GM12878 (cell line): ENCODE data around the gene SYNPR. TPM values are rescaled to one million over a fixed set of nuclear protein-coding genes. Genes with fewer than 3 reads are reported as not detected.

Experiments
- ATAC-seq: fragments of 200-7000 bp; cut with Tn5 transposase; 3 replicates; pipeline ENCODE4 v1.9.1; 2020; ENCODE audit warnings: mild to moderate bottlenecking, moderate library complexity
- BruUV-seq: library from RNA; stranded (reverse); fragments of 400-500 nt; replicated peaks from 2 replicates; lab custom pipeline; 2021; lab: Mats Ljungman, UMichigan
- CTCF ChIA-PET: fragments of 300-600 bp; sonication (Branson Sonifier 250); formaldehyde crosslinking; extraction: SDS; loops from one replicate; lab custom pipeline; 2021; ENCODE audit warnings: inconsistent platforms; lab: Yijun Ruan, JAX
- POLR2A ChIA-PET: fragments of 350-600 bp; formaldehyde crosslinking; extraction: SDS; loops from one replicate; lab custom pipeline; 2021; ENCODE audit warnings: inconsistent platforms; lab: Charles Lee
- RAD21 ChIA-PET: fragments of 300-600 bp; sonication (Branson Sonifier 250); formaldehyde crosslinking; loops from one replicate; lab custom pipeline; 2023; ENCODE audit warnings: antibody characterized with exemption; ENCODE audit not compliant: unreplicated experiment; lab: Charles Lee
- SMC1A ChIA-PET: fragments of 300-600 bp; sonication (Branson Sonifier 250); formaldehyde crosslinking; loops from one replicate; lab custom pipeline; 2023; ENCODE audit not compliant: unreplicated experiment, uncharacterized antibody; lab: Charles Lee
- DNase-seq: peaks from one replicate; pipeline ENCODE4 v3.0.0-alpha.2; 2011; ENCODE audit warnings: low read depth, low spot score
- FAIRE-seq: peaks from 3 replicates; lab custom pipeline; 2011; peaks lifted over from hg19 to GRCh38; lab: Jason Lieb, UNC
- H2AFZ ChIP-seq: 2 replicates; pipeline ENCODE4 v1.6.0; 2011; ENCODE audit warnings: low read depth, low read length, control low read depth; ENCODE audit not compliant: control insufficient read depth
- H3K27ac ChIP-seq: 2 replicates; pipeline ENCODE4 v1.5.1; 2011; ENCODE audit warnings: control low read depth; ENCODE audit not compliant: control insufficient read depth, insufficient read depth
- H3K27me3 ChIP-seq, 2 experiments: replicated peaks in 1 of 2; 2 replicates each; pipeline versions ENCODE4 v1.6.0 to v1.6.1; 2011; ENCODE audit warnings: low read length in 1 of 2; ENCODE audit not compliant: control insufficient read depth in 2 of 2, insufficient read depth in 2 of 2
- H3K36me3 ChIP-seq, 2 experiments: 2 replicates each; pipeline ENCODE4 v1.5.1; 2011; ENCODE audit warnings: low read length in 1 of 2; ENCODE audit not compliant: control insufficient read depth in 2 of 2, insufficient read depth in 2 of 2
- H3K4me1 ChIP-seq: 2 replicates; pipeline ENCODE4 v1.6.1; 2011; ENCODE audit warnings: mild to moderate bottlenecking, low read length, moderate library complexity, mixed read lengths; ENCODE audit not compliant: control insufficient read depth, insufficient read depth
- H3K4me2 ChIP-seq: 2 replicates; pipeline ENCODE4 v1.6.0; 2011; ENCODE audit warnings: control low read depth; ENCODE audit not compliant: control insufficient read depth, insufficient read depth
- H3K4me3 ChIP-seq: fragments of 200-600 bp; sonication (generic); 2 replicates; pipeline ENCODE4 v1.5.1; 2016
- H3K79me2 ChIP-seq: 2 replicates; pipeline ENCODE4 v1.6.0; 2011; ENCODE audit warnings: low read length; ENCODE audit not compliant: control insufficient read depth, insufficient read depth
- H3K9ac ChIP-seq: 2 replicates; pipeline ENCODE4 v1.8.0; 2011; ENCODE audit warnings: low read length, control low read depth, mixed read lengths; ENCODE audit not compliant: control insufficient read depth, insufficient read depth
- H3K9me3 ChIP-seq: replicated peaks from 3 replicates; pipeline ENCODE4 v1.5.1; 2011; ENCODE audit warnings: mild to moderate bottlenecking, low read length; ENCODE audit not compliant: control insufficient read depth, insufficient read depth
- H4K20me1 ChIP-seq: 2 replicates; pipeline ENCODE4 v1.6.0; 2011; ENCODE audit not compliant: control insufficient read depth, insufficient read depth
- BMI1 ChIP-seq: fragments of 450-650 bp; IDR thresholded peaks from 2 replicates; pipeline ENCODE4 v1.6.1; 2016; ENCODE audit warnings: mild to moderate bottlenecking, moderate library complexity, borderline replicate concordance
- CEBPB ChIP-seq, 2 experiments: fragments of 150-350 bp in 1 of 2; IDR thresholded peaks; 2 replicates each; pipeline ENCODE4 v1.6.1; 2012 to 2014; ENCODE audit warnings: low read depth in 2 of 2, low read length in 2 of 2, borderline replicate concordance in 1 of 2, inconsistent platforms in 1 of 2
- NFIC ChIP-seq: IDR thresholded peaks from 2 replicates; pipeline ENCODE4 v1.6.1; 2012; ENCODE audit warnings: low read depth, mild to moderate bottlenecking, inconsistent platforms, low read length, moderate library complexity
- RBBP5 ChIP-seq: fragments of 200-600 bp; sonication (generic); conservative IDR thresholded peaks from 2 replicates; pipeline ENCODE4 v1.6.1; 2016
- SUZ12 ChIP-seq: fragments of 200-600 bp; sonication (generic); IDR thresholded peaks from one replicate; pipeline ENCODE4 v1.6.1; 2018; ENCODE audit warnings: antibody characterized with exemption, mild to moderate bottlenecking; ENCODE audit not compliant: unreplicated experiment
- WGBS: methylation state at CpG from one replicate; pipeline ENCODE4 v1.1.6; 2016; ENCODE audit warnings: low lambda C conversion rate; ENCODE audit not compliant: insufficient replicate concordance, insufficient coverage; ENCODE audit errors: missing lambda C conversion rate; 5-methylcytosine and 5-hydroxymethylcytosine counted together
- in situ Hi-C: fragments of 300-500 bp; cut with MboI; formaldehyde crosslinking; loops from 9 replicates; pipeline ENCODE4 v1.14.3; 2018; ENCODE audit warnings: mixed read lengths
- intact Hi-C: fragments of 100-400 bp; cut with micrococcal nuclease; formaldehyde crosslinking; loops from one replicate; pipeline ENCODE4 v1.14.2; 2022; ENCODE audit not compliant: unreplicated experiment
- polyA plus RNA-seq, 11 experiments: library from polyadenylated mRNA; depleted of rRNA in 4 of 11; unstranded in 6 of 11; stranded (reverse) in 5 of 11; fragments of >200 nt; fragmentation: Nextera tagmentation in 4 of 11; fragmentation: Illumina TruSeq in 1 of 11; extraction: Ambion mirVana in 4 of 11; extraction: Trizol in 1 of 11; gene quantifications; 1 replicate in 1 of 11; 2 replicates in 10 of 11; pipeline versions ENCODE4 v1.2.1 to v1.2.3, GENCODE V29; 2011 to 2016; ENCODE audit warnings: inconsistent platforms in 2 of 11, missing spikeins in 2 of 11, low read depth in 1 of 11
- total RNA-seq, 4 experiments: library from RNA; depleted of rRNA in 3 of 4; stranded (reverse); fragments of >200 nt in 3 of 4; fragmentation: Illumina TruSeq in 1 of 4; extraction: Trizol in 1 of 4; gene quantifications; 2 replicates each; pipeline versions ENCODE4 v1.2.1 to v1.2.3, GENCODE V29; 2013 to 2021
- TF ChIP-seq, protein P1 (sequence below): fragments of 450-650 bp; IDR thresholded peaks from 2 replicates; pipeline ENCODE4 v1.6.1; 2017; ENCODE audit warnings: borderline replicate concordance
- TF ChIP-seq, protein P2 (sequence below): fragments of 450-650 bp; IDR thresholded peaks from 2 replicates; pipeline ENCODE4 v1.6.1; 2016; ENCODE audit warnings: mild to moderate bottlenecking

SYNPR gene
- total and polyA plus RNA-seq, 10 of the 15 experiments (the other 5 are each of a cell fraction or from before 2014, with no cell fraction given): not detected

DNA sequence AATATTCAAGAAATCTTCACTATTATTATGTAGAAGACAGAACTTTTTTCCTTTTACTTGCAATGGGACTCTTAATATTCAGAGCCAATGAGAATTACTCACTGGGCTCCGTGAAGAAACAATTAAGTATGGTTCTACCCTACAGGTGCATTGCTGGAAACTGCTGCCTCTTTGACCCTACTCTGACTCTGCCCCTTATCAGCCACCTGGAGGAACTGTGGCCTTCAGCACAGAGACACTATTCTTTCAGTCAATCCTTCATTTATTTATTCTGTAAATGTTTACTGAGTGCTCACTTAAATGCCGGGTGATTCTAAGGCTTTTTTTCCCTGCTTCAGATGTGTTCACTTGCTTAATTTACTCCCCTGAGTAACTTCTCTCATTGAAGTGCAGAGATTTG, 163.2 kb downstream of the SYNPR start:
- BruUV-seq: no TSS peak

More for the DNA sequence above, 163.2 kb downstream of the SYNPR start:
- Histone ChIP-seq H3K4me2 (no peak overlapping the region), H3K36me3 (no peaks in the 10 kb centered on the region), H2AFZ (no peak overlapping the region), H3K4me1 (no peaks in the 10 kb centered on the region), H3K9me3 (no peaks in the 10 kb centered on the region), H3K27ac (no peak overlapping the region), H3K79me2 (no peaks in the 10 kb centered on the region), H3K9ac (no peak overlapping the region), H3K27me3 (no peaks in the 10 kb centered on the region), H4K20me1 (no peaks in the 10 kb centered on the region), H3K4me3 (no peak overlapping the region)
- CTCF ChIA-PET: no interaction called here
- in situ Hi-C loops (no loop called here), intact Hi-C loops (no loop called here)
- RAD21 ChIA-PET: no interaction called here
- DNase-seq: no peak
- POLR2A ChIA-PET: no interaction called here
- WGBS: 0% methylated on average over 2 of the region's 2 CpGs
- SMC1A ChIA-PET: no interaction called here
- no peak for ATAC-seq
- TF ChIP-seq RBBP5 (no peak), CEBPB (IDR thresholded peaks at IDR 0.05; ENCODE audit: borderline replicate concordance in 1 of 2, low read depth in 2 of 2, low read length in 2 of 2) (no peak), BMI1 (no peak), SUZ12 (no peak), NFIC (no peak)
- TF ChIP-seq, protein P1, sequence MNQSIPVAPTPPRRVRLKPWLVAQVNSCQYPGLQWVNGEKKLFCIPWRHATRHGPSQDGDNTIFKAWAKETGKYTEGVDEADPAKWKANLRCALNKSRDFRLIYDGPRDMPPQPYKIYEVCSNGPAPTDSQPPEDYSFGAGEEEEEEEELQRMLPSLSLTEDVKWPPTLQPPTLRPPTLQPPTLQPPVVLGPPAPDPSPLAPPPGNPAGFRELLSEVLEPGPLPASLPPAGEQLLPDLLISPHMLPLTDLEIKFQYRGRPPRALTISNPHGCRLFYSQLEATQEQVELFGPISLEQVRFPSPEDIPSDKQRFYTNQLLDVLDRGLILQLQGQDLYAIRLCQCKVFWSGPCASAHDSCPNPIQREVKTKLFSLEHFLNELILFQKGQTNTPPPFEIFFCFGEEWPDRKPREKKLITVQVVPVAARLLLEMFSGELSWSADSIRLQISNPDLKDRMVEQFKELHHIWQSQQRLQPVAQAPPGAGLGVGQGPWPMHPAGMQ: no peak
- TF ChIP-seq, protein P2, sequence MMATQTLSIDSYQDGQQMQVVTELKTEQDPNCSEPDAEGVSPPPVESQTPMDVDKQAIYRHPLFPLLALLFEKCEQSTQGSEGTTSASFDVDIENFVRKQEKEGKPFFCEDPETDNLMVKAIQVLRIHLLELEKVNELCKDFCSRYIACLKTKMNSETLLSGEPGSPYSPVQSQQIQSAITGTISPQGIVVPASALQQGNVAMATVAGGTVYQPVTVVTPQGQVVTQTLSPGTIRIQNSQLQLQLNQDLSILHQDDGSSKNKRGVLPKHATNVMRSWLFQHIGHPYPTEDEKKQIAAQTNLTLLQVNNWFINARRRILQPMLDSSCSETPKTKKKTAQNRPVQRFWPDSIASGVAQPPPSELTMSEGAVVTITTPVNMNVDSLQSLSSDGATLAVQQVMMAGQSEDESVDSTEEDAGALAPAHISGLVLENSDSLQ: no peak
- no peak for FAIRE-seq
